Glomerular endothelial cell (primary cell): ENCODE results near the gene SETD3. TPM values are rescaled to one million over a fixed set of nuclear protein-coding genes. Genes with fewer than 3 reads are reported as not detected.
A peak's percentile ranks its signal among the peaks of the same experiment; 100 is the strongest.

Experiments
- DNase-seq: peaks from one replicate; pipeline ENCODE4 v3.0.0-alpha.2; 2011; ENCODE audit warnings: low read depth, low spot score; ENCODE audit errors: extremely low read depth
- total RNA-seq: library from RNA; depleted of rRNA; stranded (reverse); fragments of >200 nt; gene quantifications from 2 replicates; pipeline ENCODE4 v1.2.3, GENCODE V29; 2015

SETD3 gene
- total RNA-seq, 1 donor from 2014 or later = 53.9 TPM

- no peak for DNase-seq
Observed at GRCh38 chr14:99426265-99426664, 54.4 kb downstream of the SETD3 start.

- DNase-seq = no peak
Observed at GRCh38 chr14:99425272-99425681, 55.4 kb downstream of the SETD3 start.

- DNase-seq = no peak
Observed at GRCh38 chr14:99424306-99424877, 56.3 kb downstream of the SETD3 start.

GRCh38 chr14:99423434-99423833 lies 57.2 kb downstream of the SETD3 start:
- no peak for DNase-seq

- no peak for DNase-seq
Observed at GRCh38 chr14:99422228-99423010, 58.2 kb downstream of the SETD3 start.

GRCh38 chr14:99420711-99421110 lies 59.9 kb downstream of the SETD3 start:
- no peak for DNase-seq

GRCh38 chr14:99419905-99420304 lies 60.8 kb downstream of the SETD3 start:
- no peak for DNase-seq

- no peak for DNase-seq
Observed at GRCh38 chr14:99418242-99418641, 62.4 kb downstream of the SETD3 start.

- no peak for DNase-seq
Observed at GRCh38 chr14:99416909-99417308, 63.8 kb downstream of the SETD3 start.

- DNase-seq = peak; percentile 72
Observed at GRCh38 chr14:99415496-99416281, 65.0 kb downstream of the SETD3 start.

- DNase-seq = no peak
Observed at GRCh38 chr14:99413911-99414310, 66.7 kb downstream of the SETD3 start.

GRCh38 chr14:99413172-99413571 lies 67.5 kb downstream of the SETD3 start:
- no peak for DNase-seq

- DNase-seq = no peak
Observed at GRCh38 chr14:99412117-99413061, 68.3 kb downstream of the SETD3 start.

- DNase-seq = no peak
Observed at GRCh38 chr14:99410019-99410418, 70.6 kb downstream of the SETD3 start.

GRCh38 chr14:99408971-99409289 lies 71.7 kb downstream of the SETD3 start:
- DNase-seq = no peak

GRCh38 chr14:99408286-99408970 lies 72.2 kb downstream of the SETD3 start:
- no peak for DNase-seq

GRCh38 chr14:99407416-99407815 lies 73.2 kb downstream of the SETD3 start:
- DNase-seq = no peak

- DNase-seq = no peak
Observed at GRCh38 chr14:99402950-99403349, 77.7 kb downstream of the SETD3 start.

GRCh38 chr14:99402285-99402648 lies 78.4 kb downstream of the SETD3 start:
- no peak for DNase-seq

GRCh38 chr14:99401621-99402284 lies 78.9 kb downstream of the SETD3 start:
- DNase-seq = no peak
